Thyroid gland (tissue), 4 donors: ENCODE results near the gene NFKB1. TPM values are rescaled to one million over a fixed set of nuclear protein-coding genes. Genes with fewer than 3 reads are reported as not detected.

Source experiments
- DNase-seq, 2 donors: peaks; one replicate each; pipeline ENCODE4 v3.0.0-alpha.2; 2019
- H3K27ac ChIP-seq, 3 donors: fragments of 200-600 bp; sonication (generic); 1 replicate in 2 of 3; 2 replicates in 1 of 3; pipeline ENCODE4 v1.5.1; 2016 to 2019; ENCODE audit warnings: mild to moderate bottlenecking in 1 of 3, moderate library complexity in 1 of 3
- H3K27me3 ChIP-seq: fragments of 200-600 bp; sonication (generic); one replicate; pipeline ENCODE4 v1.5.1; 2019
- H3K36me3 ChIP-seq, 2 donors: fragments of 200-600 bp; sonication (generic); one replicate each; pipeline ENCODE4 v1.5.1; 2016 to 2019
- H3K4me1 ChIP-seq, 2 donors: fragments of 200-600 bp; sonication (generic); one replicate each; pipeline ENCODE4 v1.5.1; 2017 to 2019
- H3K4me3 ChIP-seq, 3 donors: fragments of 200-600 bp; sonication (generic); replicated peaks in 1 of 3; 1 replicate in 2 of 3; 2 replicates in 1 of 3; pipeline ENCODE4 v1.5.1; 2016; ENCODE audit warnings: mild to moderate bottlenecking in 1 of 3
- H3K9me3 ChIP-seq: fragments of 200-600 bp; sonication (generic); one replicate; pipeline ENCODE4 v1.5.1; 2017
- CTCF ChIP-seq, 6 experiments: fragments of 200-600 bp in 3 of 6; fragments of 450-650 bp in 3 of 6; sonication (generic) in 3 of 6; IDR thresholded peaks; one replicate each; pipeline ENCODE4 v1.5.1; 2016 to 2019; ENCODE audit warnings: antibody characterized with exemption in 6 of 6, mild to moderate bottlenecking in 2 of 6, inconsistent platforms in 1 of 6, moderate library complexity in 1 of 6
- POLR2A ChIP-seq, 2 donors: fragments of 450-650 bp; IDR thresholded peaks; one replicate each; pipeline ENCODE4 v1.6.1; 2017; ENCODE audit warnings: antibody characterized with exemption in 2 of 2, mild to moderate bottlenecking in 2 of 2, moderate library complexity in 1 of 2
- WGBS, 2 donors: methylation state at CpG; one replicate each; pipeline ENCODE4 v1.1.5; 2017; 5-methylcytosine and 5-hydroxymethylcytosine counted together
- intact Hi-C: fragments of 100-400 bp; cut with DNase I; formaldehyde crosslinking; loops from one replicate; pipeline ENCODE4 v1.15.1; 2023
- total RNA-seq, 4 donors: library from RNA; depleted of rRNA; stranded (reverse); fragments of >200 nt; gene quantifications; one replicate each; pipeline ENCODE4 v1.2.3, GENCODE V29; 2016

The NFKB1 gene
- total RNA-seq, 4 donors from 2014 or later: 33.5 to 50.0 (median 41.8) TPM

DNA sequence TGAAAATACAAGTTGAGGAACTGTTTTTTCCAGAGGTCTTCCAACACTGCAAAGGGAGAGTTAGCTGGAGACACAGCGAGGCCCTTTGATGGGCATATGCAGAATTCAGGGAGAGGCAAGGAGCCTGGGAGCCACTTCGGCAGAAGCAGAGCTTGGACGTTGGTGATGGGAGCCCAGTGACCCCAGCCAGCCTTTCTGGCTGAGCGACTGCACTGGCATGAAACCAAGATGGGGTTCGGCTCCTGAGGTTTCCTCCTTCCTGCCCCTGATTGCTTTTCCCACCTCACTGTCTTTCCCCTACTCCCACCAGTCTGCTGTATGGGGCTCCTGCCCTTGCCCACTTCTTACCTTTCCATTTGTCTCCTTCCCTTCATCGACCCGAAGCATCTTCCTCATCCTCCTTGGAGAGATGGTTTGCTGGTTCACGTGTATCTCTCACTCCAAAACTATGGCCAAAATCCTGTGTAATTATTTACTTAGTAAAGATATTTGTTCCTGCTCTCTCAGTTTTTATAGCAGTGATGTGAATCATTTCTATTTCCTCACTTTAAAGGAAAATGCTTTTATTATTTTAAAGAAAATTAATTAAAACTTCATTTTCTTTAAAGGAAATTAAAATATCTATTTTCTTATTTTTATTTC lies 100.5 kb downstream of the NFKB1 start:
- WGBS, 2 donors: 84% methylated on average over 8 of the region's 8 CpGs
- Histone ChIP-seq H3K27ac (no peak overlapping the region), H3K9me3 (no peaks in the 10 kb centered on the region), H3K36me3 (peaks cover 10 to 12% of the 10 kb centered on the region in 2 donors), H3K27me3 (no peaks in the 10 kb centered on the region), H3K4me1 (no peaks in the 10 kb centered on the region), H3K4me3 (no peak overlapping the region)
- TF ChIP-seq CTCF (IDR thresholded peaks at IDR 0.05) (no peak), POLR2A (IDR thresholded peaks at IDR 0.05) (no peak)
- no peak for DNase-seq
- intact Hi-C loops: no loop called here

DNA sequence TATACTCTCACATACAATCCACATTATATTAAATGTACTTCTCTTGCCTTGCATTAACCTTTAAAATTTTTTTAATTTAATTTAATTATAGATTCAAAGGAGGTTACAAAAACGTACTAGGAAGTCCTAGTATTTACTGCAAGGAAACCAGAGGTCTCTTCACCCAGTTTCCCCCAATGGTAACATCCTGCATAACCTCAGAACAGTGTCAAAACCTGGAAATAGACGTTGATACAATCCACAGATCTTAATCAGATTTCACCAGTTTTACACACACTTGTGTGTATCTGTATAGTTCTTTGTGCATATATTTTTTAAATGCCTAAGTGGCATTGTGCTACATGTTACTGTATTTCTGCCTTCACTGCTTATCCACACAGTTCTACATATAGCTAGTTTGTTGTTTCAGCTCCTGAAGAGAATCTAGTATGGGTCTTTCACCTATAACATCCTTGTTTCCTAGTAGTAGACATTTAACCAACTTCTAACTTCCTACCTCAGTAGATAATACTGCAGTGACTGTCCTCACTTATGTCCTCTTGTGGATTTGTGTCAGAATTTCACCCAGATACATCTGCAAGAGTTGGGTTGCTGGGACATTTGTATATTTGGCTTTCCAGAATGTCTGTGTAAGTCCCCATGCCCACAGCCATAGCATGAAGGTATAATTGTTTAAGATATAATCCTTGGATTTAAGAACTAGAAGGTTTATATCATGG lies 103.2 kb downstream of the NFKB1 start:
- H3K27me3 ChIP-seq: no peaks in the 10 kb centered on the region
- no peak for DNase-seq
- intact Hi-C loops: no loop called here

GRCh38 chr4:102606261-102606660 lies 105.1 kb downstream of the NFKB1 start:
- intact Hi-C loops: no loop called here

More for the DNA sequence above, 103.2 kb downstream of the NFKB1 start:
- TF ChIP-seq CTCF (IDR thresholded peaks at IDR 0.05) (no peak), POLR2A (IDR thresholded peaks at IDR 0.05) (no peak)
- peaks cover 23 to 32% of the 10 kb centered on the region in 2 donors for H3K36me3 ChIP-seq
- WGBS, 2 donors: 70 to 86% methylated on average over 2 of the region's 2 CpGs
- H3K4me3 ChIP-seq: no peak overlapping the region
- H3K9me3 ChIP-seq: no peaks in the 10 kb centered on the region
- H3K27ac ChIP-seq: no peak overlapping the region
- no peaks in the 10 kb centered on the region for H3K4me1 ChIP-seq

DNA sequence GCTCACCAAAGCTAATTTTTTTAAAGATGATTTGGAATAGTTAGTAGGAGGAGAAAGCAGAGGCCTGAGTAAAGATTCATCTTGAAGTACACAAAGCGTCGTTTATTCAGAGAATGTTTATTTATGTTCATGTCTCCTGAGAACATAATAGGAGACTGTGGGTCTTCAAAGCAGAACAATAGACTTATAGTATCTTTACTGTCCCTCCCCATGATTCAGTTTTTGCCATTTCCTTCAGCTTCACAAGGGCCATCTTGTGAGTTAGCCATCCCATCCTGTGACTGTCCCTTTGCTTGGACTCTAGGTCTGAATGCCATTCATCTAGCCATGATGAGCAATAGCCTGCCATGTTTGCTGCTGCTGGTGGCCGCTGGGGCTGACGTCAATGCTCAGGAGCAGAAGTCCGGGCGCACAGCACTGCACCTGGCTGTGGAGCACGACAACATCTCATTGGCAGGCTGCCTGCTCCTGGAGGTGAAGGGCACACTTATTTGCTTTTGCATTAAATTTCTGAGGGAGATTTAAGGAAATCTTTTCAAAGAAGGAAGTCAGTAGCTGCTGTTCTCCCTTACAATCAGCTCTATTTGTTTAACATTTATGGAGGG lies 105.8 kb downstream of the NFKB1 start:
- DNase-seq: no peak
- WGBS, 2 donors: 85 to 86% methylated on average over 4 to 7 of the region's 7 CpGs
- TF ChIP-seq CTCF (IDR thresholded peaks at IDR 0.05) (no peak), POLR2A (IDR thresholded peaks at IDR 0.05) (no peak)
- Histone ChIP-seq H3K27ac (no peak overlapping the region), H3K9me3 (no peaks in the 10 kb centered on the region), H3K4me3 (no peak overlapping the region), H3K4me1 (no peaks in the 10 kb centered on the region), H3K27me3 (no peaks in the 10 kb centered on the region), H3K36me3 (peaks cover 40 to 42% of the 10 kb centered on the region in 2 donors)
- intact Hi-C loops: no loop called here

More at GRCh38 chr4:102606261-102606660, 105.1 kb downstream of the NFKB1 start:
- H3K36me3 ChIP-seq: peaks cover 35 to 46% of the 10 kb centered on the region in 2 donors
- WGBS, 2 donors: 77 to 88% methylated on average over 3 of the region's 3 CpGs
- no peaks in the 10 kb centered on the region for H3K9me3 ChIP-seq
- TF ChIP-seq POLR2A (IDR thresholded peaks at IDR 0.05) (no peak), CTCF (IDR thresholded peaks at IDR 0.05) (no peak)
- DNase-seq: no peak
- no peaks in the 10 kb centered on the region for H3K27me3 ChIP-seq
- no peak overlapping the region for H3K4me3 ChIP-seq
- H3K4me1 ChIP-seq: no peaks in the 10 kb centered on the region
- H3K27ac ChIP-seq: no peak overlapping the region

- intact Hi-C loops: no loop called here
- WGBS, 2 donors: 94 to 96% methylated on average over 1 of the region's 1 CpG
- DNase-seq: no peak
- Histone ChIP-seq H3K27ac (no peak overlapping the region), H3K4me1 (peaks cover 3 to 9% of the 10 kb centered on the region in 2 donors), H3K36me3 (peaks cover 40 to 45% of the 10 kb centered on the region in 2 donors), H3K27me3 (no peaks in the 10 kb centered on the region), H3K4me3 (no peak overlapping the region), H3K9me3 (no peaks in the 10 kb centered on the region)
- TF ChIP-seq CTCF (IDR thresholded peaks at IDR 0.05) (no peak), POLR2A (IDR thresholded peaks at IDR 0.05) (no peak)
Observed at GRCh38 chr4:102608190-102608589, 107.0 kb downstream of the NFKB1 start.
